GM18873 (cell line): ENCODE results near the gene TEKT5.

Experiments used
- ATAC-seq: cut with Tn5 transposase; IDR thresholded peaks from one replicate; pipeline ENCODE4 v1.9.1; 2021; ENCODE audit warnings: mild to moderate bottlenecking, moderate library complexity, moderate number of reproducible peaks; ENCODE audit not compliant: unreplicated experiment, low FRiP score

The TEKT5 gene

DNA sequence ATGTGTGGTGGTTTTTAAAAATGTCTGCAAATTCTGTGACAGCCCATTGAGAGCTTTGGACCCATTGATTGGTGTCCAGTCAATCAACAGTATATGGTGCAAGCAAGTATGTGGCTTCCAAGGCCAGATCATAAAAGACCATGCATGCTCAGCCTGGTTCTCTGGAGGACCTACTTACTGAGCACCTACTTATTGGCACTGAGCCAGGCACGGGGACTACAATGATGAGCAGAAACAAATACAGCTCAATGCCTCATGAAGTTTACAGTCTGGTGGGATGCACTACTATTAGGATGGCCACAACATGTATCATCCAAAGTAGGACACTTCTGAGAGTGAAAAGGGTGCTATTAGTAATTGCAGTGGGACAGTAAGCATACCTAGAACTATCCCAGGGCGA, 107.1 kb downstream of the TEKT5 start:
- no peak for ATAC-seq

DNA sequence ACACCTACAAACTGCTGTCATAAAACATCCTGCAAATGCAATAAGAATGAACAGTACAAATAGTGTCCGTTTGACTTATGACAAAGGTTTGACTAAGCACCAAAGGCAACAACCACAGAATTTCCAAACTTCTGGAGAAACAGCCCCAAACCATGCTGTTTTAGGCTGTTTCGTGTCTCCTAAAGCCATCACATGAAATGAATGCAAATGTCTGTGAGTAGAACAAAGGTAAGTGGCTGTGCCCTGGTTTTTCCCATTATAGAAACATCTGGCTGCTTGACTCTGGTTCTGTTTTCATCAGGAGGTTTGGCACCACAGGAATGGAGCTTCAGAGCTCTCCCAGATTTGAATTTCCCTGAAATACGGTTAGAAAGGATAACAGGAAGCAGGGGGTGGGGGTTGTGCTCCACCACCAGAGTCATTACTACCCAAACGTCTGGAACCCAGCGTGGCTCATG, 109.7 kb downstream of the TEKT5 start:
- ATAC-seq, result no peak

DNA sequence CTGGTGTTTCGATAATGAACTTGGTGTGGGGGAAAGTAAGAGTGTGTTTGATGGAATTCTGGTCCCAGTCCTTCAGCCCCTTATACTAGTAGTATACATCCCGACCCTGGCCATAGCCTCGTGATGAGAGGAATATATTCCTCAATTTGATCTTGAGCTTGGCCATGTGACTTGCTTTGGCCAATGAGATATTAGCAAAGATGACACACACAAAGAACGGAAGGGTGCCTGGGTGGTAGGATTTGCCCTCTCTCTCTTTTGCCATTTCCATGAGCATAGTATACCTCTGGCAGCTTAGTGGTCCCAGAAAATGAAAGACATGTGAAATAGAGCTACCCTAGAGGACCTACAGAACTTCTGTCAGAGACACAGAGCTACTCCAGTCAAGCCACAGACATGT, 111.5 kb downstream of the TEKT5 start:
- ATAC-seq, result no peak

DNA sequence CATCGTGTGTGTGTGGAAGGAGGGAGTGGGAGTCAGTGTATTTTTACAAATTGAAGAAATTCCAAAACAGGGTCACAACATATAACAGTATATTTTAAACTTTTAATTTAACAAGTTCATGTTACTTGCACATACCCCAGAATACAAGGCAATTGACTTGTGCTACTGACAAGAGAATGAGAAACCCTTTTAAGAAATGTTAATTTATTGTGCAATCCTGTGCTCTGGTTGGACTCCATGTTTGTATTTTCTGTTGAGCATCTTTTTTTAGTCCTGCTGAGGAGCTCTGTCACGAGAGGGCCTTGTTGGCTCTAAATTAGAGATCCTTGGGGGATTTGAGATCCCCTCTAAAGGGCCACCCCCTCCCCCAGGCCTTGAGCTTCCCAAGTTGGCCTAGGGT, 113.2 kb downstream of the TEKT5 start:
- ATAC-seq, result no peak

DNA sequence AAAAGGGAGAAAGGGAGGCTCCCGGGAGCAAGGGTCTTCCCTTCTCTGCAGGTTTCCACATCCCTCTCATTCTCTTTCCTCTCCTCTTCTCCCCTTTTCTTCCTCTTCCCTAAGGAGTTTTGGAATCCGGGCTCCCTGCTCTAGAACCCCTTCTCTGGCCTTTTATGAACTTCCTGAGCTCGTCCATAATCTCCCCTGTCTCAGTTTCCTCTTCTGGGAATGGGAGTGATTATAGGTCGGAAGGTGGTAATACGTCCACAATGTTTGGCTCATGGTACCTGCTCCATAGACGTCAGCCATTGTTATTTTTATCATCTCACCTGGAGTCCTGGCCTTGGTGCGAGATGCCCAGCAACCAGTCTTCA, 113.9 kb downstream of the TEKT5 start:
- no peak for ATAC-seq

DNA sequence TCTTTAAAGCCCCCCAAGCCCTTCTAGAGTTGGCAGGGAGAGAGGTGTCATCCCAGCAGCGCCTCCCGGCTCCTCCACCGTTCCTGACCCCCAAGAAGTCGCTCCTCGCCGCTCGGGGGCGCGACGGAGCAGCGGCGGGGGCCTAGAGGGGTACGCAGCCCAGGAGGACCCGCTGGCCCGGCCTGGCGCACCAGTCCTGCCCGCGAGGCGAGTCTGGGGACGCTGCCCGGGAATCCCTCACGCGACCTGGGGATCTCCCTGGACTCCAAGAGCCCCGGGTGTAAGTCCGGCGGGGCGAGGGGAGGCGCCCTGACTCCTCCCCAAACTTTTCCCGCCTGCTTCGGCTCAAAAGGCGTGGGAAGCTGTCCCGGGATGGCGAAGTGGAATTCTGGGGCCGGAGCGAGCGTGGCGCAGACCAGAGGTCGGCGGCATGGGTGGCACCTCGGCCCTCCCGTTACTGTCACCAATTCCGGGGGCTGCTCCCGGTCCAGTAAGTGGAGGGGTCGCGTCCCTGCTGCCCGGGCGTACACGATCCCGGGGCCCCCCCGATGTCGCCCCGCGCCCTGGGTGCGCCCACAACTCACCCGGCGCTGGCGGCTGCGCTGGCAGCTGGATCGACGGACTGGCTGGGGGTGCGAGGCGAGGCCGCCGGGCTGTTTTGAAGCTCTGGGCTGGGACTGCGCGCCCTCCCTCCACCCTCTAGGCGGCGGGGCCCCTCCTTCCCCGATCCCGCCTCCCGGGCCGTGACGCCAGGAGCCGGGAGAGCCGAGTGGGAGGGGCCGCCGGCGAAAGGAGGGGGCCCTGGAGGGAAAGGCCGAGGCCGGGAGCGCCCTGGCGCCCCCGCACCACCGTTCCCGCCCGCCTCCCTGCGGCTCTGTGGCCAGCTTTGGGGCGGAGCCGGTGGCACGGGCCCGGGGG, 114.5 kb downstream of the TEKT5 start, which contains the start of gene EMP2:
EMP2 (minus strand) TSS at position 634 of the 918 bp plus-strand sequence. CDS start 32,981 bp downstream, outside the sequence.
- no peak for ATAC-seq

DNA sequence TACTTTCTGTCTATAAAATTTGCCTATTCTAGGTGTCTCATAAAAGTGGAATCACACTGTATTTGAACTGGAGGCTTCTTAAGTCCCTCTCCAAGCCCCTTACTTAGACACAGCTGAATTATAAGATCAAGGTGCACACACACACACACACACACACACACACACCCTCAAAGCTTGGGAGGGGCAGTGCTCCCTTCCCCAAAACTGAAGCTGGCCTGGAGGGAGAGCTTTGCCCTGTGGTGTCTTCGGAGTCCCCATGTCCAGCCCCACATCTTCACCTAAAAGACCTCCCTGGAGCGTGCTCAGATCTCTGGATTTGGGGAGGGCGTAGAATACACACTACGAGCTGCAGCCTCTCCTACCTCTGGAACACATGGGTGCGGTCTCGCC, 115.2 kb downstream of the TEKT5 start:
- no peak for ATAC-seq

DNA sequence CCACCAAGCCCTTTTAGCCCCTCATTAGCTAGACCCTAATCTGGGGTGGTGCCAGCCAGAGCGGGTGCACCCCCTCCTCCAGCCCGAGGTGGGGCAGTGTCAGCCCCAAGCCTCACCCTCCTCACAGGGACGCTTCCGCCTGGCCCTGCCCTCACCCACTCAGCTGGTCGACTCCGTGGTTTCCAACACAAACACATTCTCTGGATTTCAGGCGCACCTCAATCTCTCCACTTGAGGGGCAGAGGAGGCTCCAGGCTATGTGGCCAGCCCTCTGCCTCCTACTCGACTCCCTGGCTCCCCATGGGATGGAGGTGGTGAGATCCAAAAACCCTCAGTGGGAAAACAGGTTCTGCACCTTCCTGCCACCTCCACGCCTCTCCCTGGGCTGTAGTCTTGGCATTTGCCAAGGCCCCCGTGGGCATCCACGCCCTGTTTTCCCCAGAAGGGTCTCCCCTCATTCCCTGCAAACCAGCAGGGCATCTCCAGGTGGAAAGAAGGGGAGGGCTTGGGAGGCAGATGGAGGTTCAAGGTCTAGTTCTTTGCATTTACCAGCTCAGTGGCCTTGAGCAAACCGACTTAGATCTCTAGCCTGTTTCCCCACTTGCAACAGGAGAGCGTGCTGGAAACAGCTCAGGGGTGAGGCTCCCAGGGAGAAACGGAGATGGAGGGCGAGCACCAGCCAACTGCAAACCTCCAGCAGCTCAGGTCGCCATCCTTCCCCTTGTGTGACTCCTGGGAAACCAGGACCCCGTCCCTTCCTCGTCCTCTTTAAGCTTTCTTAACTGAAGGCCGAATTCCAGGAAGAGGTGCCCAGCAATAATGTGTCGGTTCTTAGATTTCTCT, 116.0 kb downstream of the TEKT5 start:
- no peak for ATAC-seq
